Osteoblast (primary cell): ENCODE data around the gene GP1BA. TPM values are rescaled to one million over a fixed set of nuclear protein-coding genes. Genes with fewer than 3 reads are reported as not detected.

ENCODE experiments used
- DNase-seq: peaks from one replicate; pipeline ENCODE4 v3.0.0; 2011; ENCODE audit warnings: low spot score, mixed read lengths; ENCODE audit not compliant: insufficient read length; ENCODE audit errors: missing footprints
- H2AFZ ChIP-seq: 2 replicates; pipeline ENCODE4 v1.6.0; 2011; ENCODE audit warnings: mild to moderate bottlenecking, low read length
- H3K27ac ChIP-seq: 2 replicates; pipeline ENCODE4 v1.5.1; 2011; ENCODE audit warnings: mild to moderate bottlenecking, low read depth, low read length, moderate library complexity
- H3K27me3 ChIP-seq: 2 replicates; pipeline ENCODE4 v1.6.0; 2012; ENCODE audit warnings: mild to moderate bottlenecking, control low read depth, inconsistent platforms, low read length, moderate library complexity; ENCODE audit not compliant: insufficient read depth
- H3K36me3 ChIP-seq: 2 replicates; pipeline ENCODE4 v1.5.1; 2011; ENCODE audit warnings: mild to moderate bottlenecking, low read length, control low read depth, moderate library complexity; ENCODE audit not compliant: insufficient read depth
- H3K4me1 ChIP-seq: 2 replicates; pipeline ENCODE4 v1.5.1; 2011; ENCODE audit warnings: mild to moderate bottlenecking, low read length, control low read depth, moderate library complexity; ENCODE audit not compliant: insufficient read depth
- H3K4me2 ChIP-seq: 2 replicates; pipeline ENCODE4 v1.6.0; 2011; ENCODE audit warnings: mild to moderate bottlenecking, low read length; ENCODE audit not compliant: insufficient read depth
- H3K4me3 ChIP-seq: fragments of 200-600 bp; sonication (generic); 3 replicates; pipeline ENCODE4 v1.5.1; 2012; ENCODE audit warnings: mild to moderate bottlenecking, low read length, inconsistent platforms; ENCODE audit not compliant: insufficient read depth
- H3K79me2 ChIP-seq: 2 replicates; pipeline ENCODE4 v1.6.0; 2012; ENCODE audit warnings: mild to moderate bottlenecking, low read length, control low read depth, inconsistent platforms; ENCODE audit not compliant: insufficient read depth
- H3K9me3 ChIP-seq: 2 replicates; pipeline ENCODE4 v1.5.1; 2011; ENCODE audit warnings: low read depth, low read length, control low read depth
- H4K20me1 ChIP-seq: 2 replicates; pipeline ENCODE4 v1.6.0; 2012; ENCODE audit warnings: mild to moderate bottlenecking, low read length, control low read depth; ENCODE audit not compliant: insufficient read depth
- CTCF ChIP-seq: IDR thresholded peaks from 2 replicates; pipeline ENCODE4 v1.5.1; 2011; ENCODE audit warnings: mild to moderate bottlenecking, low read depth, low read length, moderate library complexity; ENCODE audit errors: extremely low read depth
- total RNA-seq: library from RNA; depleted of rRNA; stranded (reverse); fragments of >200 nt; gene quantifications from 2 replicates; pipeline ENCODE4 v1.2.3, GENCODE V29; 2012

GP1BA gene
- total RNA-seq, 1 donor = not detected

GRCh38 chr17:4928881-4929280 is 3.2 kb upstream of the GP1BA start:
- no peak overlapping the region for H3K27ac ChIP-seq
- H3K4me2 ChIP-seq = no peak overlapping the region
- peaks cover 4% of the 10 kb centered on the region for H3K4me1 ChIP-seq
- H3K4me3 ChIP-seq = no peak overlapping the region
- no peaks in the 10 kb centered on the region for H4K20me1 ChIP-seq
- no peaks in the 10 kb centered on the region for H3K9me3 ChIP-seq
- TF ChIP-seq CTCF = no peak
- no peaks in the 10 kb centered on the region for H3K27me3 ChIP-seq
- no peak overlapping the region for H2AFZ ChIP-seq
- H3K36me3 ChIP-seq = peaks cover 4% of the 10 kb centered on the region
- peaks cover 3% of the 10 kb centered on the region for H3K79me2 ChIP-seq
- no peak for DNase-seq

GRCh38 chr17:4932756-4933155 is 679 bp downstream of the GP1BA start:
- Histone ChIP-seq H3K27ac (no peak overlapping the region), H3K27me3 (no peaks in the 10 kb centered on the region), H2AFZ (no peak overlapping the region), H3K9me3 (no peaks in the 10 kb centered on the region), H3K4me2 (no peak overlapping the region), H3K4me3 (no peak overlapping the region), H4K20me1 (no peaks in the 10 kb centered on the region), H3K79me2 (peaks cover 4% of the 10 kb centered on the region), H3K4me1 (peaks cover 12% of the 10 kb centered on the region), H3K36me3 (peaks cover 18% of the 10 kb centered on the region)
- TF ChIP-seq CTCF = no peak
- DNase-seq = no peak

GRCh38 chr17:4933646-4934045 is 1.6 kb downstream of the GP1BA start:
- peaks cover 15% of the 10 kb centered on the region for H3K4me1 ChIP-seq
- no peak overlapping the region for H3K27ac ChIP-seq
- peak overlapping the region; percentile 61 for H3K4me3 ChIP-seq
- peak overlapping the region; percentile 77 for H2AFZ ChIP-seq
- no peak for TF ChIP-seq CTCF
- H3K79me2 ChIP-seq = peaks cover 13% of the 10 kb centered on the region
- H3K4me2 ChIP-seq = peak overlapping the region; percentile 77
- H4K20me1 ChIP-seq = peaks cover 1% of the 10 kb centered on the region
- DNase-seq = peak; percentile 23
- no peaks in the 10 kb centered on the region for H3K27me3 ChIP-seq
- H3K36me3 ChIP-seq = peaks cover 26% of the 10 kb centered on the region
- no peaks in the 10 kb centered on the region for H3K9me3 ChIP-seq

GRCh38 chr17:4934173-4934979 is 2.3 kb downstream of the GP1BA start:
- H3K4me2 ChIP-seq = peak overlapping the region; percentile 77

More at GRCh38 chr17:4934173-4934979, 2.3 kb downstream of the GP1BA start:
- H3K4me1 ChIP-seq = peaks cover 23% of the 10 kb centered on the region
- H3K79me2 ChIP-seq = peaks cover 21% of the 10 kb centered on the region
- H2AFZ ChIP-seq = peak overlapping the region; percentile 77
- TF ChIP-seq CTCF = peak; percentile 46
- peak overlapping the region; percentile 61 for H3K4me3 ChIP-seq
- H3K36me3 ChIP-seq = peaks cover 22% of the 10 kb centered on the region
- H3K9me3 ChIP-seq = no peaks in the 10 kb centered on the region
- no peaks in the 10 kb centered on the region for H3K27me3 ChIP-seq
- DNase-seq = peak; percentile 95
- no peak overlapping the region for H3K27ac ChIP-seq
- H4K20me1 ChIP-seq = peaks cover 9% of the 10 kb centered on the region
